Calu3 (cell line): ENCODE data around the gene SLC4A2. TPM values are rescaled to one million over a fixed set of nuclear protein-coding genes. Genes with fewer than 3 reads are reported as not detected.

Experiments
- BruUV-seq: library from RNA; stranded (reverse); fragments of 400-500 nt; replicated peaks from 2 replicates; lab custom pipeline; 2021; lab: Mats Ljungman, UMichigan
- CTCF ChIA-PET: fragments of 300-600 bp; sonication (Branson Sonifier 250); formaldehyde crosslinking; loops from one replicate; lab custom pipeline; 2022; ENCODE audit warnings: antibody characterized with exemption; lab: Charles Lee
- DNase-seq: peaks from one replicate; pipeline ENCODE4 v3.0.0; 2022
- H3K27ac Mint-ChIP-seq: one replicate; pipeline ENCODE4 v1.8.0; 2022; ENCODE audit warnings: mixed read lengths; ENCODE audit not compliant: unreplicated experiment
- H3K27me3 Mint-ChIP-seq: one replicate; pipeline ENCODE4 v1.8.0; 2022; ENCODE audit warnings: mixed read lengths; ENCODE audit not compliant: unreplicated experiment
- H3K36me3 Mint-ChIP-seq: one replicate; pipeline ENCODE4 v1.8.0; 2022; ENCODE audit warnings: mild to moderate bottlenecking, moderate library complexity, mixed read lengths; ENCODE audit not compliant: insufficient read depth, unreplicated experiment
- H3K4me1 Mint-ChIP-seq: one replicate; pipeline ENCODE4 v1.8.0; 2022; ENCODE audit warnings: mild to moderate bottlenecking, low read depth, mixed read lengths; ENCODE audit not compliant: unreplicated experiment
- H3K4me3 Mint-ChIP-seq: one replicate; pipeline ENCODE4 v1.8.0; 2022; ENCODE audit warnings: mild to moderate bottlenecking, low read depth, moderate library complexity, mixed read lengths; ENCODE audit not compliant: unreplicated experiment
- H3K9me3 Mint-ChIP-seq: one replicate; pipeline ENCODE4 v1.8.0; 2022; ENCODE audit warnings: low read depth, mixed read lengths; ENCODE audit not compliant: unreplicated experiment
- CTCF ChIP-seq: fragments of 200-600 bp; IDR thresholded peaks from one replicate; pipeline ENCODE4 v1.8.0; 2022; ENCODE audit warnings: antibody characterized with exemption; ENCODE audit not compliant: unreplicated experiment
- intact Hi-C: fragments of 100-400 bp; cut with micrococcal nuclease; formaldehyde crosslinking; loops from one replicate; pipeline ENCODE4 v1.10.0; 2022; ENCODE audit not compliant: unreplicated experiment
- total RNA-seq: library from RNA; stranded (reverse); gene quantifications from 2 replicates; pipeline ENCODE4 v1.2.3, GENCODE V29; 2022

The SLC4A2 gene
- total RNA-seq, 1 experiment from 2014 or later = 209 TPM

GRCh38 chr7:151099486-151100211 is 40.3 kb downstream of the SLC4A2 start:
- CTCF ChIA-PET = no interaction called here
- Mint-ChIP-seq H3K4me3 (no peak overlapping the region), H3K9me3 (no peaks in the 10 kb centered on the region), H3K27ac (no peak overlapping the region), H3K27me3 (no peaks in the 10 kb centered on the region), H3K4me1 (no peaks in the 10 kb centered on the region), H3K36me3 (peaks cover 17% of the 10 kb centered on the region)
- intact Hi-C loops = no loop called here
- no peak for TF ChIP-seq CTCF
- no peak for DNase-seq
- BruUV-seq = no TSS peak

- no peaks in the 10 kb centered on the region for H3K4me1 Mint-ChIP-seq
- peaks cover 17% of the 10 kb centered on the region for H3K36me3 Mint-ChIP-seq
- CTCF ChIA-PET = no interaction called here
- no TSS peak for BruUV-seq
- no peaks in the 10 kb centered on the region for H3K9me3 Mint-ChIP-seq
- H3K27me3 Mint-ChIP-seq = no peaks in the 10 kb centered on the region
- no peak overlapping the region for H3K27ac Mint-ChIP-seq
- no peak overlapping the region for H3K4me3 Mint-ChIP-seq
- intact Hi-C loops = no loop called here
- no peak for TF ChIP-seq CTCF
- no peak for DNase-seq
Observed at GRCh38 chr7:151100921-151101320, 41.5 kb downstream of the SLC4A2 start.

- H3K27ac Mint-ChIP-seq = no peak overlapping the region
- DNase-seq = no peak
- H3K4me3 Mint-ChIP-seq = no peak overlapping the region
- CTCF ChIA-PET = no interaction called here
- TF ChIP-seq CTCF = no peak
- no peaks in the 10 kb centered on the region for H3K27me3 Mint-ChIP-seq
- H3K4me1 Mint-ChIP-seq = no peaks in the 10 kb centered on the region
- H3K9me3 Mint-ChIP-seq = no peaks in the 10 kb centered on the region
- intact Hi-C loops = no loop called here
- BruUV-seq = no TSS peak
- peaks cover 11% of the 10 kb centered on the region for H3K36me3 Mint-ChIP-seq
Observed at GRCh38 chr7:151101621-151102396, 42.4 kb downstream of the SLC4A2 start.

- BruUV-seq = no TSS peak
- Mint-ChIP-seq H3K4me1 (no peaks in the 10 kb centered on the region), H3K9me3 (no peaks in the 10 kb centered on the region), H3K27ac (no peak overlapping the region), H3K36me3 (peaks cover 11% of the 10 kb centered on the region), H3K4me3 (no peak overlapping the region), H3K27me3 (no peaks in the 10 kb centered on the region)
- intact Hi-C loops = no loop called here
- no peak for TF ChIP-seq CTCF
- no peak for DNase-seq
- CTCF ChIA-PET = no interaction called here
Observed at GRCh38 chr7:151102991-151103390, 43.6 kb downstream of the SLC4A2 start.
